PFSK-1 (cell line): ENCODE results near the gene NLRP5.

Experiments used
- FOXP2 ChIP-seq: optimal IDR thresholded peaks from 2 replicates; pipeline ENCODE3; 2011; ENCODE audit warnings: borderline replicate concordance, control low read depth, inconsistent platforms; ENCODE audit not compliant: insufficient read depth; ENCODE audit errors: extremely low read length, extremely low read depth
- POLR2AphosphoS5 ChIP-seq: IDR thresholded peaks from 2 replicates; pipeline ENCODE4 v1.6.1; 2012; ENCODE audit warnings: low read depth, mild to moderate bottlenecking, control low read depth, low read length, moderate library complexity
- SIN3A ChIP-seq: IDR thresholded peaks from 2 replicates; pipeline ENCODE4 v1.6.1; 2012; ENCODE audit warnings: mild to moderate bottlenecking, low read length, moderate library complexity, borderline replicate concordance; ENCODE audit not compliant: insufficient read depth
- TAF1 ChIP-seq: IDR thresholded peaks from 2 replicates; pipeline ENCODE4 v1.6.1; 2012; ENCODE audit warnings: low read length, control low read depth, borderline replicate concordance; ENCODE audit not compliant: insufficient read depth
- TF ChIP-seq, protein P1 (sequence below), 2 experiments: IDR thresholded peaks; 2 replicates each; pipeline versions ENCODE4 v1.6.1 to v1.8.0; 2011 to 2012; ENCODE audit warnings: low read depth in 2 of 2, low read length in 2 of 2, control low read depth in 1 of 2, inconsistent platforms in 1 of 2, mild to moderate bottlenecking in 1 of 2, moderate library complexity in 1 of 2; ENCODE audit not compliant: insufficient read depth in 1 of 2

DNA sequence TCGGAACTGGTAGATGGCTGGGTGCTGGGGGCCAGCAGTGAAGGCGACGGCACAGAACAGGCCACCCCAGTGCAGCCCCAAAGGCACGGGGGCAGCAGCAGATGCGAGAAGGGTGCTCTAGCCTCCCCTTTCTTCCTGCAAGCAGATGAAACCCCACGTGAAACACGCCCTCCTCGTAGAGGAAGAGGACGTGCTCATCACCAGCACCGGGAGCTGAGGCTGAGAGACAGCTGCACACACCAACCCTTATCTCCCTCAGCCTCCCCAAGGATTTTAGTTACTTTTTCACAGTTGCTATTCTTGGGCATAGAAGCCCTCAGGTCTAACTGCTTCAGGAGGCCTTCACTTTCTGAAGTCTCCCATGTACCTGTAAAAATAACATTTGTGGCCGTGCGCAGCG is 122.7 kb downstream of the NLRP5 start:
- TF ChIP-seq TAF1 = no peak
- TF ChIP-seq, protein P1, sequence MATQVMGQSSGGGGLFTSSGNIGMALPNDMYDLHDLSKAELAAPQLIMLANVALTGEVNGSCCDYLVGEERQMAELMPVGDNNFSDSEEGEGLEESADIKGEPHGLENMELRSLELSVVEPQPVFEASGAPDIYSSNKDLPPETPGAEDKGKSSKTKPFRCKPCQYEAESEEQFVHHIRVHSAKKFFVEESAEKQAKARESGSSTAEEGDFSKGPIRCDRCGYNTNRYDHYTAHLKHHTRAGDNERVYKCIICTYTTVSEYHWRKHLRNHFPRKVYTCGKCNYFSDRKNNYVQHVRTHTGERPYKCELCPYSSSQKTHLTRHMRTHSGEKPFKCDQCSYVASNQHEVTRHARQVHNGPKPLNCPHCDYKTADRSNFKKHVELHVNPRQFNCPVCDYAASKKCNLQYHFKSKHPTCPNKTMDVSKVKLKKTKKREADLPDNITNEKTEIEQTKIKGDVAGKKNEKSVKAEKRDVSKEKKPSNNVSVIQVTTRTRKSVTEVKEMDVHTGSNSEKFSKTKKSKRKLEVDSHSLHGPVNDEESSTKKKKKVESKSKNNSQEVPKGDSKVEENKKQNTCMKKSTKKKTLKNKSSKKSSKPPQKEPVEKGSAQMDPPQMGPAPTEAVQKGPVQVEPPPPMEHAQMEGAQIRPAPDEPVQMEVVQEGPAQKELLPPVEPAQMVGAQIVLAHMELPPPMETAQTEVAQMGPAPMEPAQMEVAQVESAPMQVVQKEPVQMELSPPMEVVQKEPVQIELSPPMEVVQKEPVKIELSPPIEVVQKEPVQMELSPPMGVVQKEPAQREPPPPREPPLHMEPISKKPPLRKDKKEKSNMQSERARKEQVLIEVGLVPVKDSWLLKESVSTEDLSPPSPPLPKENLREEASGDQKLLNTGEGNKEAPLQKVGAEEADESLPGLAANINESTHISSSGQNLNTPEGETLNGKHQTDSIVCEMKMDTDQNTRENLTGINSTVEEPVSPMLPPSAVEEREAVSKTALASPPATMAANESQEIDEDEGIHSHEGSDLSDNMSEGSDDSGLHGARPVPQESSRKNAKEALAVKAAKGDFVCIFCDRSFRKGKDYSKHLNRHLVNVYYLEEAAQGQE (IDR thresholded peaks at IDR 0.05; ENCODE audit: insufficient read depth in 1 of 2, low read depth in 2 of 2, low read length in 2 of 2) = no peak
- TF ChIP-seq POLR2AphosphoS5 = no peak
- no peak for TF ChIP-seq SIN3A
- TF ChIP-seq FOXP2 = no peak
